Fibroblast of lung (primary cell): Measurements from ENCODE around the gene FCN2. TPM values are rescaled to one million over a fixed set of nuclear protein-coding genes. Genes with fewer than 3 reads are reported as not detected.

Experiments
- DNase-seq, 2 donors: peaks; one replicate each; pipeline versions ENCODE4 v3.0.0 to v3.0.0-alpha.2; 2010; ENCODE audit warnings: low read depth in 2 of 2
- H2AFZ ChIP-seq: 2 replicates; pipeline ENCODE4 v1.5.1; 2012; ENCODE audit warnings: low read length, control low read depth, inconsistent platforms
- H3K27ac ChIP-seq: 2 replicates; pipeline ENCODE4 v1.5.1; 2011; ENCODE audit warnings: low read length, control low read depth; ENCODE audit not compliant: insufficient read depth
- H3K27me3 ChIP-seq: 2 replicates; pipeline ENCODE4 v1.5.1; 2011; ENCODE audit warnings: mild to moderate bottlenecking, low read length; ENCODE audit not compliant: control insufficient read depth, insufficient read depth
- H3K36me3 ChIP-seq: 2 replicates; pipeline ENCODE4 v1.5.1; 2011; ENCODE audit warnings: low read length; ENCODE audit not compliant: control insufficient read depth, insufficient read depth
- H3K4me1 ChIP-seq: 2 replicates; pipeline ENCODE4 v1.5.1; 2011; ENCODE audit warnings: low read length; ENCODE audit not compliant: control insufficient read depth, insufficient read depth; ENCODE audit errors: extremely low read depth
- H3K4me2 ChIP-seq: 2 replicates; pipeline ENCODE4 v1.5.1; 2011; ENCODE audit warnings: low read length, control low read depth; ENCODE audit not compliant: insufficient read depth; ENCODE audit errors: extremely low read depth
- H3K4me3 ChIP-seq, 4 experiments: fragments of 200-600 bp in 1 of 4; sonication (generic) in 1 of 4; replicated peaks in 1 of 4; 2 replicates each; pipeline ENCODE4 v1.5.1; 2011 to 2016; ENCODE audit warnings: low read length in 4 of 4, low read depth in 3 of 4, mild to moderate bottlenecking in 3 of 4, control low read depth in 2 of 4, inconsistent platforms in 1 of 4, mixed read lengths in 1 of 4; ENCODE audit not compliant: insufficient read depth in 1 of 4; ENCODE audit errors: control extremely low read depth in 1 of 4
- H3K79me2 ChIP-seq: 2 replicates; pipeline ENCODE4 v1.5.1; 2012; ENCODE audit warnings: mild to moderate bottlenecking, low read length, inconsistent platforms; ENCODE audit not compliant: control insufficient read depth, insufficient read depth
- H3K9ac ChIP-seq: 2 replicates; pipeline ENCODE4 v1.5.1; 2011; ENCODE audit warnings: mild to moderate bottlenecking, low read length, control low read depth; ENCODE audit not compliant: insufficient read depth
- H3K9me3 ChIP-seq: 2 replicates; pipeline ENCODE4 v1.5.1; 2012; ENCODE audit warnings: low read depth, low read length; ENCODE audit not compliant: control insufficient read depth, insufficient read depth
- H4K20me1 ChIP-seq: 2 replicates; pipeline ENCODE4 v1.5.1; 2011; ENCODE audit warnings: low read length; ENCODE audit not compliant: control insufficient read depth, insufficient read depth; ENCODE audit errors: extremely low read depth
- EZH2 ChIP-seq: IDR thresholded peaks from 2 replicates; pipeline ENCODE4 v1.5.1; 2012; ENCODE audit warnings: low read length, control low read depth, mild to moderate bottlenecking; ENCODE audit errors: missing control alignments
- polyA plus RNA-seq, 2 donors: library from polyadenylated mRNA; depleted of rRNA in 1 of 2; stranded (reverse) in 1 of 2; unstranded in 1 of 2; fragments of >200 nt; gene quantifications; 2 replicates each; pipeline ENCODE4 v1.2.1, GENCODE V29; 2011 to 2012; ENCODE audit warnings: missing spikeins in 1 of 2
- total RNA-seq: library from RNA; depleted of rRNA; stranded (reverse); fragments of >200 nt; gene quantifications from 2 replicates; pipeline ENCODE4 v1.2.1, GENCODE V29; 2014
- TF ChIP-seq, protein P1 (sequence below), 2 donors: IDR thresholded peaks in 1 of 2; conservative IDR thresholded peaks in 1 of 2; 1 replicate in 1 of 2; 2 replicates in 1 of 2; pipeline ENCODE4 v1.5.1; 2011 to 2012; ENCODE audit warnings: low read length in 2 of 2, control low read depth in 1 of 2, inconsistent platforms in 1 of 2, low read depth in 1 of 2, mild to moderate bottlenecking in 1 of 2

Gene FCN2
- total and polyA plus RNA-seq, 2 donors (not counting 1 experiment from before 2014, with no cell fraction given): not detected

DNA sequence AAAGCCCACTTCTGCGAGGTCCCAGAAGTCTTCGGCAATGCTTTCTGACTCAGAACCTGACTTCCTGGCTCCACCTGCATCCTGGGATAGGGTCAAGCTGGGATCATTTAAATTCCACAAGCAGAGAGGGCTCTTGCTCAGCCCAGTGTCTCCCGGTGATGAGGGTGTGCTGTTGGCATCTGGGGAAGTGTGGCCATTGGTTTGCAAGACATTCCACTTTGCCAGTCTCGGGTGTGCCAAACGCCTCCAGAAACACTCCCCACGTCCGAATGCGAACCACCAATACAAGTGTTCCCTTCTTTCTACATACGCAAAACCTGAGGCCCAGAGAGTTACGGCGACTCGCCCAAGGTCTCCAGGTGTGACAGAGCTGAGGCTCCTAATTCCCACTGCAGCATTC is 43.1 kb upstream of the FCN2 start:
- no peaks in the 10 kb centered on the region for H3K4me1 ChIP-seq
- H2AFZ ChIP-seq: no peak overlapping the region
- H4K20me1 ChIP-seq: no peaks in the 10 kb centered on the region
- peak in 1 of 2 donors; percentile 65 for DNase-seq
- H3K4me3 ChIP-seq: no peak overlapping the region
- H3K9ac ChIP-seq: no peak overlapping the region
- H3K36me3 ChIP-seq: peaks cover 30% of the 10 kb centered on the region
- no peaks in the 10 kb centered on the region for H3K27me3 ChIP-seq
- H3K79me2 ChIP-seq: no peaks in the 10 kb centered on the region
- H3K4me2 ChIP-seq: no peak overlapping the region
- no peak overlapping the region for H3K27ac ChIP-seq
- H3K9me3 ChIP-seq: no peaks in the 10 kb centered on the region
- no peak for TF ChIP-seq EZH2
- TF ChIP-seq, protein P1, sequence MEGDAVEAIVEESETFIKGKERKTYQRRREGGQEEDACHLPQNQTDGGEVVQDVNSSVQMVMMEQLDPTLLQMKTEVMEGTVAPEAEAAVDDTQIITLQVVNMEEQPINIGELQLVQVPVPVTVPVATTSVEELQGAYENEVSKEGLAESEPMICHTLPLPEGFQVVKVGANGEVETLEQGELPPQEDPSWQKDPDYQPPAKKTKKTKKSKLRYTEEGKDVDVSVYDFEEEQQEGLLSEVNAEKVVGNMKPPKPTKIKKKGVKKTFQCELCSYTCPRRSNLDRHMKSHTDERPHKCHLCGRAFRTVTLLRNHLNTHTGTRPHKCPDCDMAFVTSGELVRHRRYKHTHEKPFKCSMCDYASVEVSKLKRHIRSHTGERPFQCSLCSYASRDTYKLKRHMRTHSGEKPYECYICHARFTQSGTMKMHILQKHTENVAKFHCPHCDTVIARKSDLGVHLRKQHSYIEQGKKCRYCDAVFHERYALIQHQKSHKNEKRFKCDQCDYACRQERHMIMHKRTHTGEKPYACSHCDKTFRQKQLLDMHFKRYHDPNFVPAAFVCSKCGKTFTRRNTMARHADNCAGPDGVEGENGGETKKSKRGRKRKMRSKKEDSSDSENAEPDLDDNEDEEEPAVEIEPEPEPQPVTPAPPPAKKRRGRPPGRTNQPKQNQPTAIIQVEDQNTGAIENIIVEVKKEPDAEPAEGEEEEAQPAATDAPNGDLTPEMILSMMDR (conservative IDR thresholded peaks at IDR 0.05 in 1 of 2, IDR thresholded peaks at IDR 0.05 in 1 of 2; ENCODE audit: low read depth in 1 of 2, low read length in 2 of 2): no peak

DNA sequence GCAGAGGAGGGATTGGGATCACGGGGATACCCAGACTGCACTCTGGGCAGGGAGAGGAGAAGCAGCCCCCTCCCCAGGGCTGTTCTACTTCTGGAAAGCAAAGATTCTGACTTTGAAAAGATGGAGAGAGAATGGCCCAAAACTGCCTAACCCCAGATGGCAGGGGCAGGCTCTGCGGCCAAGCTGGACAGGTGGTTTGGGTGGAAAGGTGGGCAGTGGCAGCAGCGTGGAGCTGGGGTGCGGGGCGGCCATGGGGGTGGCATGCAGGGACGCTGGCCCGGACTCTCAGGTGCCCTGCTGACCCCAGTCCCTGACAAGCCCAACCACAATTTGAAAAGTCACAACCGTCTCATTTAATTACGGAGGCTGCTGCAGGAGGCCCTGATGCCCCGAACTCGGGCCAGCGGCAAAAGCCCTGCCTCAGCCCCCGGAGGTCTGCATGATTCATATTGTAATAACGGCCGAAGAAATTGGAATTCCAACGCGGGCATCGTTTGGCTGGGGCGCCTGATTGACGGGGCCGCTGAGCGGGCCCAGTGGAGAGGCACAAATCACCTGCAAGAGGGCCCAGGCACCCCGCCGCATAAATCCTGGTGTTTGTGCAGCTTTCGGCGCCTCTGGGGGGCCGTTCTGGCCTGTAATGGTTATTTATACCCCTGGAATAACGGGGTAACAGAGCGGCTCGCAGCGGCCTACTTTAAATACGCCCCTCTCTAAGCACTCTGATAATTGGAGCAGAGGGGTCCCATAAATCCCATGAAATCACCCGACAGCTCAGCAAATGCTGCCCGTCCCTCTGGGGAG is 41.8 kb upstream of the FCN2 start:
- H2AFZ ChIP-seq: no peak overlapping the region
- no peak overlapping the region for H3K4me3 ChIP-seq
- no peak overlapping the region for H3K9ac ChIP-seq
- H3K79me2 ChIP-seq: no peaks in the 10 kb centered on the region
- H3K36me3 ChIP-seq: peaks cover 31% of the 10 kb centered on the region
- TF ChIP-seq, protein P1 (conservative IDR thresholded peaks at IDR 0.05 in 1 of 2, IDR thresholded peaks at IDR 0.05 in 1 of 2; ENCODE audit: low read depth in 1 of 2, low read length in 2 of 2): no peak
- no peak for TF ChIP-seq EZH2
- no peak for DNase-seq
- no peaks in the 10 kb centered on the region for H3K27me3 ChIP-seq
- no peaks in the 10 kb centered on the region for H3K4me1 ChIP-seq
- no peaks in the 10 kb centered on the region for H3K9me3 ChIP-seq
- no peak overlapping the region for H3K4me2 ChIP-seq
- H3K27ac ChIP-seq: no peak overlapping the region
- H4K20me1 ChIP-seq: no peaks in the 10 kb centered on the region

DNA sequence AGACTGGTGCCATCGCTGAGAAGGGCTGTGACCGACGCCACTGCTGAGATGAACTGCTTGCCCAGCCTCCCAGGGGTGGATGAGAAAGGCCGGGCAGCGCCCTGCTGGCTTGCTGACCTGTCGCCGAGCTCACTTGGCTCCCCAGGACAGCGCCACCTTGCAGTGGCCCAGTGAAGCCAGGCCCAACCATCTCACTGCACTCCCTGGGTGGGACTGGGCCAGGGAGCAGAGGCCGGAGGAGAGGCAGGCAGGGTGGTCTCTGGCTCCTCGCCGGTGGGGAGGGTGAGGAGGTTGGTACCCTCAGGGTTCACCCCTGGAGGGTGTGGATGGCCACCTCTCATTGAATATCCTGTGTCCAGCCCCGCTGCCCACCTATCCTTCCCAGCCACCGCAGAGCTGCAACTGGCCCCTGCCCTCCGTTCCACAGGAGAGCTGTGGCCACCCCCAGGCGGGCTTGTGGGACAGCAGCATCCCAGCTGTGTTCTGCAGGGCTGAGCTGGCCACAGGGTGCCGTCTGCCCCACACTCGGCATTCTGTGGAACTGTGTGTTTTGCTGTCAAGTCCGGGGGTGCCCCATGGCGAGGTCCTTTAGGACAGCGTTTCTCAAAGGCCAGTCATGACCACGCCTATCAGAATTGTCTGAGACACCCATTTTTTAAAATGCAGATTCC is 41.0 kb upstream of the FCN2 start:
- TF ChIP-seq, protein P1 (conservative IDR thresholded peaks at IDR 0.05 in 1 of 2, IDR thresholded peaks at IDR 0.05 in 1 of 2; ENCODE audit: low read depth in 1 of 2, low read length in 2 of 2): no peak
- no peak for TF ChIP-seq EZH2
- H3K27ac ChIP-seq: no peak overlapping the region
- no peaks in the 10 kb centered on the region for H3K4me1 ChIP-seq
- H3K36me3 ChIP-seq: peaks cover 34% of the 10 kb centered on the region
- no peak overlapping the region for H3K4me2 ChIP-seq
- no peaks in the 10 kb centered on the region for H3K79me2 ChIP-seq
- no peaks in the 10 kb centered on the region for H3K27me3 ChIP-seq
- no peak for DNase-seq
- no peak overlapping the region for H3K9ac ChIP-seq
- H3K4me3 ChIP-seq: no peak overlapping the region
- H2AFZ ChIP-seq: no peak overlapping the region
- no peaks in the 10 kb centered on the region for H3K9me3 ChIP-seq
- no peaks in the 10 kb centered on the region for H4K20me1 ChIP-seq
